ENCODE data around the gene PHF12.

The PHF12 gene

DNA sequence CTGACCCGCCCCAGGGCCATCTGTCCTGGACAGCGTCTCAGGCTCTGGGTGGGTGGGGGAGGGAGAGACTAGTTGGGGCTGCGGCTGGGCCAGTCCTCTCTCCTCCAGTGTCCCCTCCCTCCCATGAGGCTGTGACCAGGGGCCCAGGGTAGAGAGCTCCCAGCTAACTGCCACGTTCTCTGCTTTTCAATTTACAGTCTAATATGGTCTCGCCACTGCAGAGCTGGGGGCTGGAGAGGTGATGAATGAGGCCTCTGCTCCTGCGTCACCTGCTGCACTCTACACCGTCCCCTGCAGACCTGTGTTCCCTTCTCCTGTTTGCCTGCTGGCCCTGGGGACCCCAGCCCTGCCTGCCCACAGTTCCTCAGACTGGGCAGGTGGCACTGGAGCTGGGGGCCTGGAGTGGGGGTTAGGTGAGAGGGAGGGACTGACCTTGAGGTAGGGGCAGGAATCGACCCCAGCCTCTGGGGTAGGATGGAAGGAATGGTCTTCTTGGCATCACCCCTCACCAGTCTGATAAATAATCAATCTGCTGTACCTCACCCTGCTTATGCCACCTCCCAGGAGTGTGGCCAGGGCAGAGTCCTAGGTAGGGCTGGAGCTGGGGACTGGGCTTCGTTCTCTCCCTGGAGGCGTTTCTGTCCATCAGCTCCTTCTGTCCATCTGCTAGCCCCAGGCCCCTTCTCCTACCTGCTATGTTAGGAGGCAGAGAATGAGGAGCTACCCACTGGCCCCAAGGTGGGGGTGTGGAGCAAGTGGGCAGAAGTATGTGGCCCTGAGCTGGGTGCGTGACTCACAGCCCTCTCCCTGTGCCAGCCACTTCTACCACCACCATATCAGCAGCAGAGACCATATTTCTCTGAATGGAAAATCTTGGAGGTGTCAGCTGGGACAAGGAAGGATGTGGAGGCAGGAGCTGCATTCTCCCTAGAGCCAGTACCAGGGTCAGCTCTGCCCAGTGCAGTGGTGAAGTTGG is 41.6 kb upstream of the PHF12 start:
- no peak for DNase-seq (ENCODE audit: low read depth)
- no peak for TF ChIP-seq CTCF (IDR thresholded peaks at IDR 0.05; ENCODE audit: control insufficient read depth, extremely low read depth, insufficient read depth)

GRCh38 chr17:28992185-28992584 is 40.9 kb upstream of the PHF12 start:
- DNase-seq (ENCODE audit: low read depth) = no peak
- TF ChIP-seq CTCF (IDR thresholded peaks at IDR 0.05; ENCODE audit: control insufficient read depth, extremely low read depth, insufficient read depth) = no peak
- no peak overlapping the region for H3K4me3 ChIP-seq (ENCODE audit: low read depth, low read length)

More for the DNA sequence above, 41.6 kb upstream of the PHF12 start:
- H3K4me3 ChIP-seq (ENCODE audit: low read depth, low read length) = no peak overlapping the region

- TF ChIP-seq CTCF (IDR thresholded peaks at IDR 0.05; ENCODE audit: control insufficient read depth, extremely low read depth, insufficient read depth) = no peak
- no peak overlapping the region for H3K4me3 ChIP-seq (ENCODE audit: low read depth, low read length)
- DNase-seq (ENCODE audit: low read depth) = no peak
Measured at GRCh38 chr17:28991779-28992178, 40.5 kb upstream of the PHF12 start.

- no peak overlapping the region for H3K4me3 ChIP-seq (ENCODE audit: low read depth, low read length)
- DNase-seq (ENCODE audit: low read depth) = no peak
- no peak for TF ChIP-seq CTCF (IDR thresholded peaks at IDR 0.05; ENCODE audit: control insufficient read depth, extremely low read depth, insufficient read depth)
Measured at GRCh38 chr17:28989028-28989427, 37.7 kb upstream of the PHF12 start.

- DNase-seq (ENCODE audit: low read depth) = no peak
- no peak for TF ChIP-seq CTCF (IDR thresholded peaks at IDR 0.05; ENCODE audit: control insufficient read depth, extremely low read depth, insufficient read depth)
- H3K4me3 ChIP-seq (ENCODE audit: low read depth, low read length) = no peak overlapping the region
Measured at GRCh38 chr17:28988475-28988874, 37.2 kb upstream of the PHF12 start.

GRCh38 chr17:28986714-28987655 is 35.7 kb upstream of the PHF12 start:
- H3K4me3 ChIP-seq (ENCODE audit: low read depth, low read length) = no peak overlapping the region
- DNase-seq (ENCODE audit: low read depth) = no peak

More at GRCh38 chr17:28986714-28987655, 35.7 kb upstream of the PHF12 start:
- TF ChIP-seq CTCF (IDR thresholded peaks at IDR 0.05; ENCODE audit: control insufficient read depth, extremely low read depth, insufficient read depth) = no peak
